ENCODE data around the gene PROM2. TPM values are rescaled to one million over a fixed set of nuclear protein-coding genes. Genes with fewer than 3 reads are reported as not detected.
"Not testable (repeated sequence)": the region's sequence is repeated elsewhere in the genome, so short reads cannot be mapped to it uniquely, and the experiment has no call there.

PROM2 gene
- total RNA-seq, 4 donors from 2014 or later, result 1.5 to 13.8 (median 7.1) TPM

DNA sequence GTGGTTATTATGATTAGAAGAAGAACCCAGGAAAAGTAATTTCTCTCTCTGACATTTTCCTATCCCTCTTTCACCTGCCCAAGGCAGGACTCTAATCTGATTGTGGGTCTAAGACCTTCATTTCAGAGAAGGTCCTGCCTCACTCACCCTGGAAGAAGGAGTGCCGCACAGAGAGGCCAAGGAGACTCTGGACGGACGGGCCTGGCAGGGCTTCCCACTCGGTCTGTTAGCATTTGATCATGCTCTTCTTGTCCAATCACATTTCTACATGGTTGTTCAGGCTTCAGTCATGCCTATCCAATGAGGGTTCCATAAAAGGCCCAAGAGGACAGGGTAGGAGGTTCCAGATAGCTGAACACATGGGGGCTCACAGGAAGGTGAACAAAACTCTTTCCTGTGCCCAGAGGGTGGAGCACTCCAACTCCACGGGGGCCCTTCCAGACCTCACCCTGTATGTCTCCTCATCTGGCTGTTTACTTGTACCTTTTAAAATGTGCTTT lies 39.9 kb upstream of the PROM2 start:
- intact Hi-C loops (cut with DNase I; ENCODE audit: low total_unique reads), result no loop called here
- TF ChIP-seq POLR2A (IDR thresholded peaks at IDR 0.05), result no peak
- TF ChIP-seq, protein P1, sequence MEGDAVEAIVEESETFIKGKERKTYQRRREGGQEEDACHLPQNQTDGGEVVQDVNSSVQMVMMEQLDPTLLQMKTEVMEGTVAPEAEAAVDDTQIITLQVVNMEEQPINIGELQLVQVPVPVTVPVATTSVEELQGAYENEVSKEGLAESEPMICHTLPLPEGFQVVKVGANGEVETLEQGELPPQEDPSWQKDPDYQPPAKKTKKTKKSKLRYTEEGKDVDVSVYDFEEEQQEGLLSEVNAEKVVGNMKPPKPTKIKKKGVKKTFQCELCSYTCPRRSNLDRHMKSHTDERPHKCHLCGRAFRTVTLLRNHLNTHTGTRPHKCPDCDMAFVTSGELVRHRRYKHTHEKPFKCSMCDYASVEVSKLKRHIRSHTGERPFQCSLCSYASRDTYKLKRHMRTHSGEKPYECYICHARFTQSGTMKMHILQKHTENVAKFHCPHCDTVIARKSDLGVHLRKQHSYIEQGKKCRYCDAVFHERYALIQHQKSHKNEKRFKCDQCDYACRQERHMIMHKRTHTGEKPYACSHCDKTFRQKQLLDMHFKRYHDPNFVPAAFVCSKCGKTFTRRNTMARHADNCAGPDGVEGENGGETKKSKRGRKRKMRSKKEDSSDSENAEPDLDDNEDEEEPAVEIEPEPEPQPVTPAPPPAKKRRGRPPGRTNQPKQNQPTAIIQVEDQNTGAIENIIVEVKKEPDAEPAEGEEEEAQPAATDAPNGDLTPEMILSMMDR (IDR thresholded peaks at IDR 0.05), result no peak
- no peaks in the 10 kb centered on the region for H3K27me3 ChIP-seq
- peaks cover 0 to 21% of the 10 kb centered on the region in 2 donors for H3K9me3 ChIP-seq
- H3K36me3 ChIP-seq, result no peaks in the 10 kb centered on the region
- no peaks in the 10 kb centered on the region for H3K4me1 ChIP-seq
- no peak for DNase-seq
- H3K27ac ChIP-seq, result no peak overlapping the region
- no peak overlapping the region for H3K4me3 ChIP-seq

DNA sequence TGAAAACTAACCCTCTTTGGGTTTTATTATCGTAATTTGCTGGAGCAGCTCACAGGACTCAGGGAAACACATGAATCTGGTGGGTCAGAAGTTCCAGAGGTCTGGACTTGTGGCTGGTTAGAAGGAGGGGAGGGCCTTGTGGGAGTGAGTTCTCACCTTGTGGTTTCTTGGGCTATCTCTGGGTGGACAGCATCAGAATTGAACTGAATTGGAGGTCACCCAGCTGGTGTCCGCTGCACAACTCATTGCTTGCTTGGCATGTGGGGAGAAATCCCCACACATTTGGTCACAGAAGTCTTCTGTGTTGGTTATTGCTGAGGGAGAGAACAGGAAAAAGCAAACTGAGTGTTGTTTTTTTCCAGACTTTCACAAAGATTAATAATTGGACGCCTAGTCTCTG lies 39.4 kb upstream of the PROM2 start:
- intact Hi-C loops (cut with DNase I; ENCODE audit: low total_unique reads), result no loop called here
- Histone ChIP-seq H3K36me3 (no peaks in the 10 kb centered on the region), H3K4me1 (no peaks in the 10 kb centered on the region), H3K27ac (no peak overlapping the region), H3K9me3 (peaks cover 0 to 20% of the 10 kb centered on the region in 2 donors), H3K4me3 (no peak overlapping the region), H3K27me3 (no peaks in the 10 kb centered on the region)
- TF ChIP-seq, protein P1 (IDR thresholded peaks at IDR 0.05), result no peak
- no peak for DNase-seq

DNA sequence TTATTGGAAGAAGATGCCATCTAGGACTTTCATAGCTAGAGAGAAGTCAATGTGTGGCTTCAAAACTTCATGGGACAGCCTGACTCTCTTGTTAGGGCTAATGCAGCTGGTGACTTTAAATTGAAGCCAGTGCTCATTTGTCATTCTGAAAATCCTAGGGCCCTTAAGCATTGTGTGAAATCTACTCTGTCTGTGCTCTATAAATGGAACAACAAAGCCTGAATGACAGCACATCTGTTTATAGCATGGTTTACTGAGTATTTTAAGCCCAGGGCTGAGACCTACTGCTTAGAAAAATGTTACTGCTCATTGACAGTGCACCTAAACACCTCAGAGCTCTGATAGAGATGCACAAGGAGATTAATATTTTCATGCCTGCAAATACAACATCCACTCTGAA lies 36.1 kb upstream of the PROM2 start:
- no peak for DNase-seq
- H3K36me3 ChIP-seq, result no peaks in the 10 kb centered on the region
- H3K9me3 ChIP-seq, result peaks cover 0 to 19% of the 10 kb centered on the region in 2 donors
- H3K4me1 ChIP-seq, result no peaks in the 10 kb centered on the region
- intact Hi-C loops (cut with DNase I; ENCODE audit: low total_unique reads), result no loop called here
- no peaks in the 10 kb centered on the region for H3K27me3 ChIP-seq
- H3K27ac ChIP-seq, result no peak overlapping the region
- no peak overlapping the region for H3K4me3 ChIP-seq
- TF ChIP-seq, protein P1 (IDR thresholded peaks at IDR 0.05), result no peak
- no peak for TF ChIP-seq POLR2A (IDR thresholded peaks at IDR 0.05)

DNA sequence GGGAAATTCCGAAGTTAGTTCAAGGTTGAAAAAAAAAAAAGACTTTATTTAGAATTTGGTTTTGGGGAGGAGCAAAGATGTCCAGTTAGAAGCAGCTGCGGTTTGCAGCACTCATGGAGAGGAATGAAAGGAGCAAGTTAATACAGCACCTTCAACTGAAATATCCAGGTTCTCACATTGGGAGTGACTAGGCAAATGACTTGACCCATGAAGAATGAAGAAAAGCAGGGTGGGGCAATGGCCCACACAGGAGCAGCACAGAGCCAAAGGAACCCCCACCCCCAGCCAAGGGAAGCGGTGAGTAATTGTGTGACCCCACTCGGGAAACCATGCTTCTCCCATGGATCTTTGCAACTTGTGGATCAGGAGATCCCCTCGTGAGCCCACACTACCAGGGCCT lies 34.2 kb upstream of the PROM2 start:
- Histone ChIP-seq H3K36me3 (no peaks in the 10 kb centered on the region), H3K27me3 (no peaks in the 10 kb centered on the region), H3K4me3 (no peak overlapping the region), H3K9me3 (peaks cover 0 to 14% of the 10 kb centered on the region in 2 donors), H3K27ac (no peak overlapping the region), H3K4me1 (no peaks in the 10 kb centered on the region)
- no peak for DNase-seq
- intact Hi-C loops (cut with DNase I; ENCODE audit: low total_unique reads), result no loop called here
- no peak for TF ChIP-seq POLR2A (IDR thresholded peaks at IDR 0.05)
- TF ChIP-seq, protein P1 (IDR thresholded peaks at IDR 0.05), result no peak

DNA sequence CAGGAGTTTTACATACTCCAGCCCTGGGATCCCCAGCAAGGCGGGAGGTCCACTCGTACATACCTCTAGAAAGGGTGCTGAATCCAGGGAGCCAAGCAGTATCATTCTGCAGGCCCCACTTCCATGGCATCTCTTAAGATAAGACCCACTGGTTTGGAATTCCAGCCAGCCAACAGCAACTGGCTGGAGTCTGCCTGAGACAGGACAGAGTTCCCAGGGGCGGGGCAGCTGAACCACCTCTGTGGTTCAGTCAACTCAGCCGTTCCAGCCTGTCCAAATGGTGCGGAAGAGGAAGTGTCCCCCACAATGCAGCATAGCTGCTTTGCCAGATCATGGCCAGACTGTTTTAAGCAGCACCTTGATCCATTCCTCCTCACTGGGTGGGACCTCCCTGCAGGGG lies 33.7 kb upstream of the PROM2 start:
- Histone ChIP-seq H3K4me1 (no peaks in the 10 kb centered on the region), H3K9me3 (peaks cover 0 to 14% of the 10 kb centered on the region in 2 donors), H3K27me3 (no peaks in the 10 kb centered on the region), H3K4me3 (no peak overlapping the region), H3K27ac (no peak overlapping the region), H3K36me3 (no peaks in the 10 kb centered on the region)
- no peak for DNase-seq
- intact Hi-C loops (cut with DNase I; ENCODE audit: low total_unique reads), result no loop called here
- TF ChIP-seq POLR2A (IDR thresholded peaks at IDR 0.05), result no peak
- TF ChIP-seq, protein P1 (IDR thresholded peaks at IDR 0.05), result no peak

DNA sequence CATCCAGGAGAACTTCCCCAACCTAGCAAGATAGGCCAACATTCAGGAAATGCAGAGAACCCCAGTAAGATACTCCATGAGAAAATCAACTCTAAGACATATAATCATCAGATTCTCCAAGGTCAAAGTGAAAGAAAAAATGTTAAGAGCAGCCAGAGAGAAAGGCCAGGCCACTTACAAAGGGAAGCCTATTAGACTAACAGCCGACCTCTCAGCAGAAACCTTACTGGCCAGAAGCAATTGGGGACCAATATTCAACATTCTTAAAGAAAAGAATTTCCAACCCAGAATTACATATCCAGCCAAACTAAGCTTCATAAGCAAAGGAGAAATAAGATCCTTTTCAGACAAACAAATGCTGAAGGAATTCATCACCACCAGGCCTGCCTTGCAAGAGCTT lies 32.2 kb upstream of the PROM2 start:
- H3K4me1 ChIP-seq; DNase-seq; H3K36me3 ChIP-seq; intact Hi-C loops (cut with DNase I; ENCODE audit: low total_unique reads); H3K27me3 ChIP-seq; H3K4me3 ChIP-seq; H3K27ac ChIP-seq: not testable (repeated sequence)
- peaks cover 0 to 19% of the 10 kb centered on the region in 2 donors for H3K9me3 ChIP-seq

Data from uterus (tissue), 4 donors.